CD14-positive monocyte (primary cell): ENCODE measurements around the gene IL3RA. TPM values are rescaled to one million over a fixed set of nuclear protein-coding genes. Genes with fewer than 3 reads are reported as not detected.
A peak's percentile ranks its signal among the peaks of the same experiment; 100 is the strongest.
"Not testable (repeated sequence)": the region's sequence is repeated elsewhere in the genome, so short reads cannot be mapped to it uniquely, and the experiment has no call there.

Experiments
- DNase-seq, 3 donors: peaks; one replicate each; pipeline ENCODE4 v3.0.0-alpha.2; 2011 to 2022
- H2AFZ ChIP-seq: 2 replicates; pipeline ENCODE4 v1.6.0; 2012; ENCODE audit warnings: mild to moderate bottlenecking, low read depth, low read length, inconsistent platforms; ENCODE audit not compliant: insufficient read depth, poor library complexity, severe bottlenecking
- H3K27ac ChIP-seq, 2 donors: 1 replicate in 1 of 2; 2 replicates in 1 of 2; pipeline ENCODE4 v1.5.1; 2012 to 2013; ENCODE audit warnings: low read length in 2 of 2, control low read depth in 1 of 2, inconsistent platforms in 1 of 2, low read depth in 1 of 2, mild to moderate bottlenecking in 1 of 2
- H3K27me3 ChIP-seq, 2 donors: one replicate each; pipeline versions ENCODE4 v1.6.0 to v1.6.1; 2011 to 2013; ENCODE audit warnings: low read length in 2 of 2; ENCODE audit not compliant: control insufficient read depth in 2 of 2, insufficient read depth in 2 of 2
- H3K36me3 ChIP-seq, 2 donors: replicated peaks in 1 of 2; 1 replicate in 1 of 2; 2 replicates in 1 of 2; pipeline versions ENCODE4 v1.5.1 to v1.6.1; 2012 to 2013; ENCODE audit warnings: low read length in 2 of 2, control low read depth in 1 of 2, inconsistent platforms in 1 of 2, mild to moderate bottlenecking in 1 of 2; ENCODE audit not compliant: insufficient read depth in 2 of 2, control insufficient read depth in 1 of 2
- H3K4me1 ChIP-seq, 2 donors: 1 replicate in 1 of 2; 2 replicates in 1 of 2; pipeline versions ENCODE4 v1.5.1 to v1.6.1; 2012 to 2013; ENCODE audit warnings: low read length in 2 of 2, control low read depth in 1 of 2, inconsistent platforms in 1 of 2, mild to moderate bottlenecking in 1 of 2, moderate library complexity in 1 of 2; ENCODE audit not compliant: insufficient read depth in 2 of 2, control insufficient read depth in 1 of 2
- H3K4me2 ChIP-seq: replicated peaks from 2 replicates; pipeline ENCODE3; 2012; ENCODE audit warnings: low read length, moderate library complexity, mild to moderate bottlenecking; ENCODE audit not compliant: poor library complexity, severe bottlenecking; ENCODE audit errors: extremely low read depth
- H3K4me3 ChIP-seq, 3 experiments: fragments of 200-600 bp in 1 of 3; sonication (generic) in 1 of 3; replicated peaks in 1 of 3; 1 replicate in 2 of 3; 2 replicates in 1 of 3; pipeline ENCODE4 v1.5.1; 2011 to 2013; ENCODE audit warnings: low read length in 3 of 3, mild to moderate bottlenecking in 3 of 3, control low read depth in 2 of 3, low read depth in 2 of 3, inconsistent platforms in 1 of 3, moderate library complexity in 1 of 3
- H3K79me2 ChIP-seq: 2 replicates; pipeline ENCODE4 v1.6.0; 2012; ENCODE audit warnings: mild to moderate bottlenecking, control low read depth, inconsistent platforms, low read length, moderate library complexity; ENCODE audit not compliant: insufficient read depth
- H3K9ac ChIP-seq: 2 replicates; pipeline ENCODE4 v1.6.0; 2017; ENCODE audit warnings: low read length, mild to moderate bottlenecking; ENCODE audit not compliant: insufficient read depth, poor library complexity, severe bottlenecking
- H3K9me3 ChIP-seq, 2 donors: replicated peaks in 1 of 2; 1 replicate in 1 of 2; 2 replicates in 1 of 2; pipeline versions ENCODE4 v1.5.1 to v1.6.1; 2012 to 2013; ENCODE audit warnings: low read length in 2 of 2, control low read depth in 1 of 2; ENCODE audit not compliant: control insufficient read depth in 1 of 2, insufficient read depth in 1 of 2
- H4K20me1 ChIP-seq: 2 replicates; pipeline ENCODE4 v1.6.0; 2012; ENCODE audit warnings: mild to moderate bottlenecking, low read length, control low read depth, moderate library complexity; ENCODE audit not compliant: insufficient read depth
- H3K27ac Mint-ChIP-seq, 7 donors: one replicate each; pipeline ENCODE4 v1.8.0; 2020; ENCODE audit warnings: mild to moderate bottlenecking in 7 of 7, mixed read lengths in 7 of 7, moderate library complexity in 6 of 7, inconsistent platforms in 2 of 7
- H3K27me3 Mint-ChIP-seq, 3 donors: one replicate each; pipeline ENCODE4 v1.8.0; 2021 to 2022; ENCODE audit warnings: low read depth in 3 of 3, mild to moderate bottlenecking in 3 of 3, mixed read lengths in 3 of 3, moderate library complexity in 3 of 3, inconsistent platforms in 1 of 3
- H3K36me3 Mint-ChIP-seq, 2 donors: one replicate each; pipeline ENCODE4 v1.8.0; 2020; ENCODE audit warnings: mixed read lengths in 2 of 2, inconsistent platforms in 1 of 2, mild to moderate bottlenecking in 1 of 2
- H3K4me1 Mint-ChIP-seq: one replicate; pipeline ENCODE4 v1.8.0; 2020; ENCODE audit warnings: mild to moderate bottlenecking, mixed read lengths
- H3K4me3 Mint-ChIP-seq, 2 donors: one replicate each; pipeline ENCODE4 v1.8.0; 2020; ENCODE audit warnings: mild to moderate bottlenecking in 2 of 2, mixed read lengths in 2 of 2, moderate library complexity in 1 of 2
- H3K9me3 Mint-ChIP-seq, 7 donors: one replicate each; pipeline ENCODE4 v1.8.0; 2020 to 2022; ENCODE audit warnings: mixed read lengths in 7 of 7, mild to moderate bottlenecking in 6 of 7, moderate library complexity in 6 of 7, inconsistent platforms in 2 of 7
- CTCF ChIP-seq: fragments of 200-600 bp; IDR thresholded peaks from one replicate; pipeline ENCODE4 v1.8.0; 2022; ENCODE audit warnings: antibody characterized with exemption, mild to moderate bottlenecking
- WGBS: methylation state at CpG from one replicate; pipeline ENCODE4 v1.1.5; 2013; ENCODE audit warnings: missing lambda C conversion rate; ENCODE audit not compliant: insufficient coverage; 5-methylcytosine and 5-hydroxymethylcytosine counted together
- intact Hi-C, 2 donors: fragments of 100-400 bp; cut with micrococcal nuclease; formaldehyde crosslinking; loops; one replicate each; pipeline versions ENCODE4 v1.15.0 to v1.15.1; 2023
- polyA plus RNA-seq, 3 donors: library from polyadenylated mRNA; depleted of rRNA in 1 of 3; unstranded in 2 of 3; stranded (reverse) in 1 of 3; fragments of 300-500 nt in 2 of 3; fragments of >200 nt in 1 of 3; fragmentation: Illumina TruSeq in 2 of 3; gene quantifications; 1 replicate in 2 of 3; 2 replicates in 1 of 3; pipeline ENCODE4 v1.2.3, GENCODE V29; 2012 to 2021

IL3RA gene
- polyA plus RNA-seq, 3 donors: 2.9 to 12.0 (median 4.4) TPM

- peaks cover 79 to 94% of the 10 kb centered on the region in 2 donors for H3K36me3 Mint-ChIP-seq
- WGBS: 89% methylated on average over 7 of the region's 8 CpGs
- intact Hi-C loops: loop anchor here in 1 of 2 donors (5.0 kb wide), 1 partner anchor 36 kb away; no protein-coding TSS in a partner anchor
Observed at GRCh38 chrX:1308476-1308875, 28.1 kb upstream of the IL3RA start.

GRCh38 chrX:1308917-1309316 is 27.7 kb upstream of the IL3RA start:
- Mint-ChIP-seq H3K36me3 (peaks cover 75 to 90% of the 10 kb centered on the region in 2 donors), H3K27ac (peak overlapping the region in 4 of 7 donors; percentile 20 to 71 (median 56)), H3K9me3 (peaks cover 17 to 23% (median 18%) of the 10 kb centered on the region in 7 donors)
- not testable (repeated sequence) for DNase-seq, H3K4me2 ChIP-seq, H2AFZ ChIP-seq, H3K79me2 ChIP-seq, H3K27me3 Mint-ChIP-seq, H3K9ac ChIP-seq, H3K9me3 ChIP-seq, H3K27me3 ChIP-seq, H3K4me3 ChIP-seq, H3K4me3 Mint-ChIP-seq, H3K4me1 Mint-ChIP-seq, H3K4me1 ChIP-seq
- Histone ChIP-seq H3K27ac (peak overlapping the region in 1 of 2 donors; percentile 41), H3K36me3 (peaks cover 73 to 90% of the 10 kb centered on the region in 2 donors), H4K20me1 (peaks cover 44% of the 10 kb centered on the region)
- WGBS: 91% methylated on average over 9 of the region's 12 CpGs
- intact Hi-C loops: loop anchor here in 1 of 2 donors (5.0 kb wide), 1 partner anchor 37 kb away; no protein-coding TSS in a partner anchor

More at GRCh38 chrX:1308476-1308875, 28.1 kb upstream of the IL3RA start:
- H3K4me3 ChIP-seq: no peak overlapping the region
- H4K20me1 ChIP-seq: peaks cover 48% of the 10 kb centered on the region
- Mint-ChIP-seq H3K27ac (peak overlapping the region in 6 of 7 donors; percentile 41 to 73 (median 59)), H3K4me3 (no peak overlapping the region), H3K27me3 (peaks cover 0 to 5% (median 0%) of the 10 kb centered on the region in 3 donors), H3K4me1 (peaks cover 6% of the 10 kb centered on the region), H3K9me3 (peaks cover 17 to 23% (median 18%) of the 10 kb centered on the region in 7 donors)
- no peaks in the 10 kb centered on the region for H3K4me1 ChIP-seq
- H3K9me3 ChIP-seq: peaks cover 4 to 9% of the 10 kb centered on the region in 2 donors
- H3K9ac ChIP-seq: no peak overlapping the region
- TF ChIP-seq CTCF: no peak
- no peaks in the 10 kb centered on the region for H3K79me2 ChIP-seq
- H3K27me3 ChIP-seq: no peaks in the 10 kb centered on the region
- peak overlapping the region in 1 of 2 donors; percentile 41 for H3K27ac ChIP-seq
- H2AFZ ChIP-seq: no peak overlapping the region
- no peak overlapping the region for H3K4me2 ChIP-seq
- no peak for DNase-seq
- peaks cover 78 to 94% of the 10 kb centered on the region in 2 donors for H3K36me3 ChIP-seq
